Stimulated activated CD8-positive, alpha-beta memory T cell treated with anti-CD3 and anti-CD28 coated beads, Interleukin-7, amount 100 ng/mL, for 4 hours (primary cell): ENCODE measurements around the gene SLC20A1.
"Not testable (repeated sequence)": the region's sequence is repeated elsewhere in the genome, so short reads cannot be mapped to it uniquely, and the experiment has no call there.

Experiments used
- DNase-seq, 2 donors: peaks; one replicate each; pipeline ENCODE4 v3.0.0-alpha.2; 2020; ENCODE audit warnings: low read depth in 2 of 2

Gene SLC20A1

GRCh38 chr2:112646102-112646719, 472 bp downstream of the SLC20A1 start:
- DNase-seq: peak in 1 of 2 donors; percentile 67

DNA sequence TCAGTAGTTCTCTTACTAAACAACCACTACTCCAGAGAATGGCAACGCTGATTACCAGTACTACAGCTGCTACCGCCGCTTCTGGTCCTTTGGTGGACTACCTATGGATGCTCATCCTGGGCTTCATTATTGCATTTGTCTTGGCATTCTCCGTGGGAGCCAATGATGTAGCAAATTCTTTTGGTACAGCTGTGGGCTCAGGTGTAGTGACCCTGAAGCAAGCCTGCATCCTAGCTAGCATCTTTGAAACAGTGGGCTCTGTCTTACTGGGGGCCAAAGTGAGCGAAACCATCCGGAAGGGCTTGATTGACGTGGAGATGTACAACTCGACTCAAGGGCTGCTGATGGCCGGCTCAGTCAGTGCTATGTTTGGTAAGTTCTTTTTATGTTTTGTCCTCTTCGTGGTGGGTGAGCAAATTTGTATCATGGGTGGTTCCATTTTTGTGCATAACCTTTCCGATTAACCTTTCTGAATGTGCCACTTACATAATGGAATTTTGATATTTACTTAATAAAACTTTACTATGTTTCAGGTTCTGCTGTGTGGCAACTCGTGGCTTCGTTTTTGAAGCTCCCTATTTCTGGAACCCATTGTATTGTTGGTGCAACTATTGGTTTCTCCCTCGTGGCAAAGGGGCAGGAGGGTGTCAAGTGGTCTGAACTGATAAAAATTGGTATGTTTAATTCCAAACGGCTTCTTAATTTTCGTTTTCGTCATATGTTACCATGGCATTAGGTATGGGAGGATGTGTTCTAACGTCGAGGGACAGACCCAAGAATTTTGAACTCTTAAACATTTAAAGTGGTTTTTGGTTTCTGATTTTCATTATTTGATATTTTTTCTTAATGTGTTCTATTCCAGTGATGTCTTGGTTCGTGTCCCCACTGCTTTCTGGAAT, 1.3 kb downstream of the SLC20A1 start:
- no peak for DNase-seq

DNA sequence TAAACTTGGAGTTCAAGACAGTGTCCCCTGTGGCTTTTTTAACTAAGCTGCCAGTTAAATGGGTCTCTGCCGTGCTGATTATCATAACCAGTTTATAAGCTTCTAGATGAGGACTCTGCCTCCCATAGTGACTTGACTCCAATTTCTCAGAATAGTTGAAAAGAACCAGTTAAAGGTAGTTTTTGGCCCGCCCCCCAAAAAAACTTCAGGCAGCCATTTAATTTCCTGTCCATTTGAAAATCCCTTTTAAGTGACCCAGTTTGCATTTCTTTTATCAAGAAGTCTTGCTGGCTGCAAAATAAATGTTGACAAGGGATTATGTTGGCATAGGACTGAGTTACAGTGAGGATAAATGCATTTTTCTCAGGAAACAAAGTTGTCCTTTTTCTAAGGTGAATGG, 2.3 kb downstream of the SLC20A1 start:
- no peak for DNase-seq

DNA sequence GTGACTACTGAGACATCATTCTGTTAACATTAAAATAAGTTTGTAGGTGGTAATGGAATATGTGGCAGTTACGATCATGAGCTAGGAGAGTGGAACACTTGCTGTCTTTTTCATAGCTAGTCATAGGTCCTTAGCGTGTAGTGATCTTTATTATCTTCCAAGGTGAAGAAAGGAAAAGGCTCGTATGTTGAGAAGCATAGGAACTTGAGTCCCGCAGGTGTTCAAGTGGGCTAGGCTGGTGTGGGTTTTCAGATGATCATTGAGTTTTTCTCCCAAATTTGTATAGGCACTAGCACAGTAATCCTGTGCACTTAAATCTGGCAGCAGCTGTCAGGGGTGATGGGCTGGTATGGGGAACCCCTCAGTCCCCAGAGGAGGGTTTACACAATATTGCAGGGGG, 10.9 kb downstream of the SLC20A1 start:
- no peak for DNase-seq

DNA sequence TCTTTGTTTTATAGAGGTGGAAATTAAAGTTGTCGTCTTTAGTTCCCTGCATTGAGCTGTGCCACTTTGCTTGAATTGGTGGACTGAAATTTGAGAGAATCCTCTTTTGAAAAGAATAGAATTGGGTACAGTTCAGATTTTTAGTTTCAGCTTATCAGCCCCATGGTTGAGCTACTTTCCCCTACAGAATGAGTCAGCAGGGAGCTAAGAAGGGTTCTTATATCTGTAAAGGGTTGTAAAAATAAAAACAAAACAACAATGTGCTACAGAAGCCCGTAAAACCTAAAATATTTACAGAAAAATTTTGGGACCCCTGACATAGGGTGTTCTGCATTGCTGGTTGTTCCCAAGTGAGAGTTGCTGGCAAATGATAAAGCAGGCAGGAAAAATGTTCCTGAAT, 12.6 kb downstream of the SLC20A1 start:
- no peak for DNase-seq

DNA sequence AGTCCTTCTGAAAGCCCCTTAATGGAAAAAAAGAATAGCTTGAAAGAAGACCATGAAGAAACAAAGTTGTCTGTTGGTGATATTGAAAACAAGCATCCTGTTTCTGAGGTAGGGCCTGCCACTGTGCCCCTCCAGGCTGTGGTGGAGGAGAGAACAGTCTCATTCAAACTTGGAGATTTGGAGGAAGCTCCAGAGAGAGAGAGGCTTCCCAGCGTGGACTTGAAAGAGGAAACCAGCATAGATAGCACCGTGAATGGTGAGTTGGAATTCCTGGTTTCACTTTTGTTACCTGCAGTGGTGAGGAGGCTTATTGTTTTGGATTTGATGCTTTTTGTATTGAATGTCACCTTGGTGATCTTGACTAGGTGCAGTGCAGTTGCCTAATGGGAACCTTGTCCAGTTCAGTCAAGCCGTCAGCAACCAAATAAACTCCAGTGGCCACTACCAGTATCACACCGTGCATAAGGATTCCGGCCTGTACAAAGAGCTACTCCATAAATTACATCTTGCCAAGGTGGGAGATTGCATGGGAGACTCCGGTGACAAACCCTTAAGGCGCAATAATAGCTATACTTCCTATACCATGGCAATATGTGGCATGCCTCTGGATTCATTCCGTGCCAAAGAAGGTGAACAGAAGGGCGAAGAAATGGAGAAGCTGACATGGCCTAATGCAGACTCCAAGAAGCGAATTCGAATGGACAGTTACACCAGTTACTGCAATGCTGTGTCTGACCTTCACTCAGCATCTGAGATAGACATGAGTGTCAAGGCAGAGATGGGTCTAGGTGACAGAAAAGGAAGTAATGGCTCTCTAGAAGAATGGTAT, 13.3 kb downstream of the SLC20A1 start:
- no peak for DNase-seq

- no peak for DNase-seq
Measured at GRCh38 chr2:112660138-112660537, 14.4 kb downstream of the SLC20A1 start.

DNA sequence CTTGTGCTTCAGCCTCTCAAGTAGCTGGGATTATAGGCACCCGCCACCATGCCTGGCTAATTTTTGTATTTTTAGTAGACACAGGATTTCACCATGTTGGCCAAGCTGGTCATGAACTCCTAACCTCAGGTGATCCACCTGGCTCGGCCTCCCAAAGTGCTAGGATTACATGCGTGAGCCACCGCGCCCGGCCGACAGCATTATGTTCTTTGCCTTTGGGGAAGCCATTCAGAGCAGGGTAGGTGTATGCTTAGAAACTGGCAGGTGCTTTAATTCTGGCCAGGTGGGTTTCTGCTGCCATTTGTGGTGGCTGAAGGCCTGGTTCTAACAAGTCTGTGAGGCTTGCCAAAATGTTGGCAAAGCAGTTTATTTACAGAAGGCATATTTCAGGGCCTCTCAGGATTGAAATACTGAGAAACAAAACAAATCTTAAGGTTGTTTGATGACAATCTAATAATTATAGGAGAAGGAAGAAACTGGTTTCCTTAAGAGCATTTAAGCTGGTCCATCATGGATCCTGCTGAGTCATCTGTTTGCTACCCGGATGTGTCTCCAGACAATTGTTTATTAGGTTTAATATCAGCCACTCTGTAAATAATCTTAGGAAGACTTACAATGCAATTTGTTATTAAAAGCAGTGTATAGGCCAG, 16.0 kb downstream of the SLC20A1 start:
- no peak for DNase-seq

- DNase-seq: no peak
Measured at GRCh38 chr2:112662704-112663103, 17.0 kb downstream of the SLC20A1 start.

- DNase-seq: no peak
Measured at GRCh38 chr2:112664689-112665088, 18.9 kb downstream of the SLC20A1 start.

- DNase-seq: no peak
Measured at GRCh38 chr2:112665113-112665780, 19.5 kb downstream of the SLC20A1 start.

GRCh38 chr2:112666761-112667122, 21.0 kb downstream of the SLC20A1 start:
- DNase-seq: no peak

DNA sequence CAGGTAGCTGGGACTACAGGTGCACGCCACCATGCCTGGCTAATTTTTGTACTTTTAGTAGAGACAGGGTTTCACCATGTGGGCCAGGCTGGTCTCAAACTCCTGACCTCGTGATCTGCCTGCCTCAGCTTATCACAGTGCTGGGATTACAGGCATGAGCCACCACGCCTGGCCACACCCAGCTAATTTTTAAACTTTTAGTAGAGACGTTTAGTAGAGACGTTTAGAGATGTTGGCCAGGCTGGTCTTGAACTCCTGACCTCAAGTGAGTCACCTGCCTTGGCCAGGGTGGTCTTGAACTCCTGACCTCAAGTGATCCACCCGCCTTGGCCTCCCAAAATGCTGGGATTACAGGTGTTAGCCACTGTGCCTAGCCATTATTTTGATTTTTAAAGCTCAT, 21.8 kb downstream of the SLC20A1 start:
- not testable (repeated sequence) for DNase-seq

- DNase-seq: no peak
Measured at GRCh38 chr2:112669667-112670066, 23.9 kb downstream of the SLC20A1 start.

DNA sequence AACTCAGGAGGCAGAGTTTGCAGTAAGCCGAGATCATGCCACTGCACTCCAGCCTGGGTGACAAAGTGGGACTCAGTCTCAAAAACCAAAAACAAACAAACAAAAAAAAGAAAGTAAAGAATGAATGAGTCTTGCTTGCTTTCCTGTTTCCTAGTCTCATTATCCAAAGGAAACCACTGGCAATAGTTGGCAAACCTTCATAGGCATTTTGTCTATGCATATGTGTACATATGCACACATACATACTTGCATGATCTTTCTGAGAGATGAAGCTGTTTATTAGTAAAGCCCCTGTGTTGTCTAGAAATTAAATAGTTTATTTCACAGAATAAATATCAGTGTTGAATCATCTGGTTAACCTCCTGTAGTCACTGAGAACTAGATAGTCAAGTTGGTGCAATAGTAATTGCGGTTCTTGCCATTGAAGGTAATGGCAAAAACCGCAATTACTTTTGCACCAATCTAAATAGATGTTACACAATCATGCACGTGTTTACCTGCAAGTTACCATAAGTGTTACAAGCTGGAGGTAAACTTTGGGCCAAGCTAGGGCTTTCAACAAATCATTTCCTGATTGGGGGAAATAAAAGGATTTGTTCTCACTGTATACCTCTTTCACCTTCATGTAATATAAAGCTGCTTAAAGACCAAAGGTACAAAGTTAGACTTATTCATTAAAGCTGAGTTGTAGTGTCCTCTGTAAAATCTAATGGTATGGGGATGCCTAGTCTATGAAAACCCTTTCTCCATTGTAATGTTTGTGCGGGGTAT, 24.7 kb downstream of the SLC20A1 start:
- no peak for DNase-seq

- no peak for DNase-seq
Measured at GRCh38 chr2:112671801-112672200, 26.1 kb downstream of the SLC20A1 start.

DNA sequence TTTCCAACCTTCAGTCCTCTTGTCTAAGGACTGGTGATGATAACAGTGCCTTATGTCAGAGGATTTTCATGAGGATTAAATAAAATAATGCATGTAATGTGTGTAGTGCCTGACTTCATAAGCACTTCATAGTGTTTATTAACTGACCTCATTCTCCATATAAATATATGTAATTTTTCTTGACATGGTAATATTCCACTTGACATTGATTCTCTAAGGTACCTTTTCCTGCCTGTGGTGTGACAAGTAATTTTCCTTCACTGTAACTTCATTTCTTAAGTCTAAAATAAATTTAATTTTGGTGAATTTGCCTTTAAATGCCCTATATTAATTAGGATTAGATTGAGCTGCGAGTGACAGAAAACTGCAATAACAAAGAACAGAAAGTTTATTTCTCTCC, 27.3 kb downstream of the SLC20A1 start:
- no peak for DNase-seq

DNA sequence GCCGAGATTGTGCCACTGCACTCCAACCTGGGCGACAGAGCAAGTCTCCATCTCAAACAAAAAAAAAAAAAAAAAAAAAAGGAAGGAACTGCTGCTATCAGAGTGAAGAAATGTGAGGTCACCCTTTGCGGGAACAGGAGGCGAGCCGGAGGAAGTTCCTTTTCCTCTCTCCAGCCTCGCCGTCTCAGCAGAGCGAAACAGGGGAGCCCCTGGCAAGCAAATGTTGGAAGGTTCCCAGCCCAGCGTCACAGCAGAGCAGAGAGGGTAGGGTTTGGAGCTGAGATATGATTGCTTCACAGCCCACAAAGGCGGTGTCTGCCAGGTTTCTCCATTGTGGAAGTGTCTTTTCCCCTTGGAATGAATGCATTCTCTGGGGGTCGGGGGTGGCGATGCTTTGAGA, 28.5 kb downstream of the SLC20A1 start:
- DNase-seq: no peak

DNA sequence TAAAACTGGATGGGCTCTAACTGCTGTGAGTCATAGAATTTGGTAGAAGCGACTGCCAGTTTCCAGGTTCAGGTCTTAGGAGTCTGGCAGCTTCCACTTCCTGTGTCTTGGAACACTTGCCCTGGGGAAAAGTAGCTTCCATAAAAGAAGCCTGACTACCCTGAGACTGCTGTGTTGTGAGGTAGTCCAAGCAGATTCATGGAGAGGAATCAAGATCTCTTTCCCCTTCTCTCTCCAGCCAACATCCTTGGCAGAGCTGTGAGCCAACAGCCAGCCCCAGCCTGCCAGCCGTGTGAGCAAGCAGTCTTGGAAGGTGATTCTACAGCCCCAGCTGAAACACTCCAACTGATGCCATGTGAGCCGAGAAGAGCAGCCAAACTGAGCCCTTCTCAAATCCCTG, 33.7 kb downstream of the SLC20A1 start:
- DNase-seq: no peak

GRCh38 chr2:112680666-112681101, 34.9 kb downstream of the SLC20A1 start:
- no peak for DNase-seq

DNA sequence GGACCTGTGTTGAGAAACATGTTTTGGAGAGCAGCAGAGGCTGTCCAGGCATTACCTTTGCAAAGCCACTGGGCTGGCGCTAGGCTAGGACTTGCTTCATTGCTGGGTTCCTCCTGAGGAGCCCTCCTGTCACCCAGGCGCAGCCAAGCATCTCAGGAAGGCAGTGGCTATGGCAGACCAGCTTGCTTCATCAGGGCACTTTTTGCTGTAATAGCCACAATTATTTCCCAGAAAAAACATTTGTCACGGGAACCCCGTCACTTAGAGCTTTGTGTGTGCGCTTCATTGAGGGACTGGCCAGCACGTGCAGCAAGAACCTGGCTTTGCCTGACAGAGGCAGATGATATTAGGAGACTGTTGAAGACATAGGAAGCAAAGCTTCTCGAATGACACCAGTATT, 36.4 kb downstream of the SLC20A1 start:
- no peak for DNase-seq
